Activated T-cell treated with anti-CD3 and anti-CD28 coated beads, Interleukin-2, amount 50 U/mL, for 48 hours (primary cell): ENCODE measurements around the gene DOCK2.

Source experiments
- DNase-seq, 2 experiments: peaks; one replicate each; pipeline ENCODE4 v3.0.0-alpha.2; 2020

The DOCK2 gene

GRCh38 chr5:169911448-169912212, 274.6 kb downstream of the DOCK2 start:
- DNase-seq: no peak

- no peak for DNase-seq
Measured at GRCh38 chr5:169913479-169913878, 276.4 kb downstream of the DOCK2 start.

- DNase-seq: no peak
Measured at GRCh38 chr5:169914766-169915165, 277.7 kb downstream of the DOCK2 start.

- no peak for DNase-seq
Measured at GRCh38 chr5:169917500-169917899, 280.4 kb downstream of the DOCK2 start.

GRCh38 chr5:169918228-169918627, 281.2 kb downstream of the DOCK2 start:
- DNase-seq: no peak

GRCh38 chr5:169920474-169920873, 283.4 kb downstream of the DOCK2 start:
- DNase-seq: no peak

- DNase-seq: no peak
Measured at GRCh38 chr5:169921384-169921783, 284.3 kb downstream of the DOCK2 start.

GRCh38 chr5:169921949-169922348, 284.9 kb downstream of the DOCK2 start:
- DNase-seq: no peak

- DNase-seq: no peak
Measured at GRCh38 chr5:169922474-169922873, 285.4 kb downstream of the DOCK2 start.

- no peak for DNase-seq
Measured at GRCh38 chr5:169923988-169924387, 286.9 kb downstream of the DOCK2 start.

- DNase-seq: no peak
Measured at GRCh38 chr5:169933127-169933526, 296.1 kb downstream of the DOCK2 start.

GRCh38 chr5:169933616-169934015, 296.5 kb downstream of the DOCK2 start:
- DNase-seq: no peak

GRCh38 chr5:169934990-169935389, 297.9 kb downstream of the DOCK2 start:
- no peak for DNase-seq

GRCh38 chr5:169935762-169936161, 298.7 kb downstream of the DOCK2 start:
- no peak for DNase-seq

GRCh38 chr5:169938439-169938838, 301.4 kb downstream of the DOCK2 start:
- no peak for DNase-seq

- DNase-seq: no peak
Measured at GRCh38 chr5:169939731-169940130, 302.7 kb downstream of the DOCK2 start.

- no peak for DNase-seq
Measured at GRCh38 chr5:169941542-169941941, 304.5 kb downstream of the DOCK2 start.

GRCh38 chr5:169942181-169942580, 305.1 kb downstream of the DOCK2 start:
- no peak for DNase-seq

- DNase-seq: no peak
Measured at GRCh38 chr5:169943026-169943425, 306.0 kb downstream of the DOCK2 start.

- DNase-seq: no peak
Measured at GRCh38 chr5:169944115-169944514, 307.0 kb downstream of the DOCK2 start.

GRCh38 chr5:169944922-169945680, 308.0 kb downstream of the DOCK2 start:
- DNase-seq: no peak

- no peak for DNase-seq
Measured at GRCh38 chr5:169945831-169946261, 308.8 kb downstream of the DOCK2 start.

GRCh38 chr5:169946743-169947295, 309.7 kb downstream of the DOCK2 start:
- DNase-seq: no peak

GRCh38 chr5:169950333-169950732, 313.3 kb downstream of the DOCK2 start:
- DNase-seq: no peak
